Right hindlimb (tissue), 1 donor: ENCODE measurements around the gene NTHL1.

Source experiments
- DNase-seq: peaks from one replicate; pipeline ENCODE4 v3.0.0-alpha.2; 2018

The NTHL1 gene

DNA sequence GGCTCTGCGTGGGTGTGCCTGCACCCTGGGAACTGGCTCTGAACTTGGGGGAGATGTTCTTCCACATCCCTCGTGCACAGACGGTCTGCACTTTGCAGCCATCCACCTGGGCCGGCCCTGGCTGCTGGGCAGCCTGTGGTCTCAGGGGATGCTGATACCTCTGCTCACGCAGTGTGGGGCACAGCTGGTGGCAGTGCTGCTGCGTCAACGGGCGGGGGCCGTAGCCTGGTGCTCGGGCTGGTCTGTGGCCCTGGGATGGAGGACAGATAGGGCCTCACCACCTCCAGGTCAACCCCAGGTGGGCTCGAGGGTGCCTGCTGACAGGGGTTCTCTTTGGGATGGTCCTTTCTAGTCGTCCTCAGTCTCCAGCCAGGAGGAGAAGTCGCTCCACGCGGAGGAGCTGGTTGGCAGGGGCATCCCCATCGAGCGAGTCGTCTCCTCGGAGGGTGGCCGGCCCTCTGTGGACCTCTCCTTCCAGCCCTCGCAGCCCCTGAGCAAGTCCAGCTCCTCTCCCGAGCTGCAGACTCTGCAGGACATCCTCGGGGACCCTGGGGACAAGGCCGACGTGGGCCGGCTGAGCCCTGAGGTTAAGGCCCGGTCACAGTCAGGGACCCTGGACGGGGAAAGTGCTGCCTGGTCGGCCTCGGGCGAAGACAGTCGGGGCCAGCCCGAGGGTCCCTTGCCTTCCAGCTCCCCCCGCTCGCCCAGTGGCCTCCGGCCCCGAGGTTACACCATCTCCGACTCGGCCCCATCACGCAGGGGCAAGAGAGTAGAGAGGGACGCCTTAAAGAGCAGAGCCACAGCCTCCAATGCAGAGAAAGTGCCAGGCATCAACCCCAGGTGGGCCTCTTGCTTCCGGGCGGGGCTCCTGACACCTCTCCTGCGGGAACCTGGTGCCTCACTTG lies 36.5 kb upstream of the NTHL1 start:
- DNase-seq = no peak

DNA sequence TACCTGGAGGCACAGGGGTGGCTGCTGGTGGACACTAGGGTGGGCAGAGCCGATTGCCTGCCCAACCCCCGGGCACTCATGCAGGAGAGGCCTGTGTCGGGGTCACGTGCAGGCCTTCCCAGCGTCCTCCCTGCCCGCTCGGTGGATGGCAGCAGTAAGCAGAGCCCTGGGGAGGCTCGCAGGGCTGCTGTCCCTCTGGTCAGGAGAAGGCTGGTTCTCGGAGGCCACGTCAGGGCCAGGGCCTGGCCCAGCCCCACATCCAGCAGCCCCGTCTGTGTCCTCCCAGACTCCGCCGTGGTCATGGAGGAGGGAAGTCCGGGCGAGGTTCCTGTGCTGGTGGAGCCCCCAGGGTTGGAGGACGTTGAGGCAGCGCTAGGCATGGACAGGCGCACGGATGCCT lies 35.8 kb upstream of the NTHL1 start:
- DNase-seq = no peak

DNA sequence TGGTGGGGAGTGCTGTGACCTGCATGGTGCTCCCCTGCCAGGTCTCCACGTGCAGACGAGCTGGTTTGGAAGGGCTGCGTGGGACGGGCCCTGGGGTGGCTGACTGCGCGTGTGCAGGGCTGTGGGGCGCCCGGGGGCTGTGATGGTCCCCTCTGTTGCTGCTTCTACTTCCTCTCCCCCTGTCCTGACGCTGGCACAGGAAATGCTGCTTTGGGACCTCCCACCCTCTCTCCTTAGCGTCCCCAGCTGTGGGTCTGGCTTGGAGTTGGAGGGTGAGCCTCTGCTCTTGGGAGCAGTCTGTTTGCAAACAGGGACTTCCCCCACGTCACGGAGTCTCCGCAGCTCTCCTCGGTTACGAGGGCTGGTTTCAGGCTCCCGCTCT lies 35.3 kb upstream of the NTHL1 start:
- no peak for DNase-seq

DNA sequence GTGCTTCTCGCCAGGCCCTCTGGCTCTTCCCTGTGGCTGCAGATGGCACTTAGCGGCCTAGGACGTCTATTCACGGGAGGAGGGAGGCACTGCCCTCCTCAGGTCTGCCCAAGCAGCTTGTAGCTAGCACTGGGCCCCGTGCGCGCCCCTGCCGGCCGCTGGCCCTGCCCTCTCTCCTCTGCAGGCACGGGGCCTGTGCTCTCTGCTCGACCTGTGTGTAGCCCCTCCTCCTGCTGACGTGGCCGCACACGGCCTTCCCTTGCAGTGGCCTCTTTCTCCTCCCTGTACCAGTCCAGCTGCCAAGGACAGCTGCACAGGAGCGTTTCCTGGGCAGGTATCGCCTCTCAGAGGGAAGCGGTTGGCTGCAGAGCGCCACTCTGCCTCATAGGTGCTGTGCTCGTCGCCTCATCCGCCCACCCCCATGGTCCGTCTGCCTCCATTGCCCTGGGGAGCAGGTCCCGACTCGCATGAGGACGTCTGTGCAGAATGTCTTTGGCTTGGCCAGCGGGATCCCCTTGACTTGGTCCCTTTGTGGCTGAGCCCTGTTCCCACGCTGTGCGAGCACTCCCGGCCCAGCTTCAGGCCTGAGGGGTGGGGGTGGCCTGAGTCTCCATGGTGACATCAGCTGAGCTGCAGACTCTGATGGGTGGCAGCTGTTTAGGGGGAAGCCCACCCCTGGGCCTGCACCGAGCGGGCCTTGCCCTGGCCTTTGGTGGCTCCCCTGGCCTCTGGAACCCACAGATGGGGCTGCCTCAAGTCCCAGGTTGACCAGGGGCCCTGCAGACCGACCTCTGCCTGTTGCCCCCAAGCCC lies 34.7 kb upstream of the NTHL1 start:
- DNase-seq = peak; percentile 71

DNA sequence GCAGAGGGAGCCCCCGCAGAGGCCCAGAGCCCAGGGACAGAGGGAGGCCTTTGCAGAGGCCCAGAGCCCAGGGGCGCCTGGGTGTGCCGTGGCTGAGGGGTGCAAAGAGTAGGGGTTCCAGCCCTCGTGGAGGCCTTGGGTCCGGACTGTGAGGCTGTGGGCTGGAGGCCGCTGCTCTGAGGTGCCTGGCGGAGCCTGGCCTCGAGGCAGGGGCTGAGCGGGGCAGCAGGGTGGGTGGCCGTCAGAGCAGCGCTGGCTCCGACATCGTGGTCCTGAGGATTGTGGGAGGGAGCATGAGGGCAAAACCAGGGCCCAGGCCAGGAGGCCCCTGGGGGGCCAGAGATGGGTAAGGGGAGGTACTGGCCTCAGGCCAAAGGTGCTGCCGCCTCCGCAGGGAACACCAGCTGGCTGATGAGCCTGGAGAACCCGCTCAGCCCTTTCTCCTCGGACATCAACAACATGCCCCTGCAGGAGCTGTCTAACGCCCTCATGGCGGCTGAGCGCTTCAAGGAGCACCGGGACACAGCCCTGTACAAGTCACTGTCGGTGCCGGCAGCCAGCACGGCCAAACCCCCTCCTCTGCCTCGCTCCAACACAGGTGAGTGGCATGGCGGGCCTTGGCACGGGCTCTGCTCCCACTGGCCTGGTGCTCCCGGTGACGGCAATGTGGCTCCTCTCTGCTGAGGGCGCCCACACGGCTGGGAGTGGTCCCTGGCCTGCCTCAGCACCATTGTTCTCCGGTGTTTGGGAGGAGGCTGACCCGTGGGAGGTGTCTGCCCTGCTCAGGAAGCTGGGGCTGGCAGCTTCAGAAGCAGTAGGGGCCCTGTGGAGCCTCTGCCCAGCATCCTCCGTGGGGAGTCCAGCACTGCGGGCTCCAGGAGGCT lies 33.8 kb upstream of the NTHL1 start:
- DNase-seq = no peak

DNA sequence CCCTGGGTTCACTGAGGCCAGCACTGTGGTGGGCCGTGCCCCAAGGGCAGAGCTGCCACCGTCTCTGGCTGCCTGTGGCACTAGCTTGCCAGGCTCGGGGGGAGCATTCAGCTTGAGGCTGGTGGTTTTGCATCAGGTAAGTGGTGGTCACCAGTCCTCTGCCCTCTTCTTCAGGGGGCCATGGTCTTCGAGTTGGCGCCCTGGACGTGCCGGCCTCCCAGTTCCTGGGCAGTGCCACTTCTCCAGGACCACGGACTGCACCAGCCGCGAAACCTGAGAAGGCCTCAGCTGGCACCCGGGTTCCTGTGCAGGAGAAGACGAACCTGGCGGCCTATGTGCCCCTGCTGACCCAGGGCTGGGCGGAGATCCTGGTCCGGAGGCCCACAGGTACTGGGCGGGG lies 32.4 kb upstream of the NTHL1 start:
- no peak for DNase-seq

DNA sequence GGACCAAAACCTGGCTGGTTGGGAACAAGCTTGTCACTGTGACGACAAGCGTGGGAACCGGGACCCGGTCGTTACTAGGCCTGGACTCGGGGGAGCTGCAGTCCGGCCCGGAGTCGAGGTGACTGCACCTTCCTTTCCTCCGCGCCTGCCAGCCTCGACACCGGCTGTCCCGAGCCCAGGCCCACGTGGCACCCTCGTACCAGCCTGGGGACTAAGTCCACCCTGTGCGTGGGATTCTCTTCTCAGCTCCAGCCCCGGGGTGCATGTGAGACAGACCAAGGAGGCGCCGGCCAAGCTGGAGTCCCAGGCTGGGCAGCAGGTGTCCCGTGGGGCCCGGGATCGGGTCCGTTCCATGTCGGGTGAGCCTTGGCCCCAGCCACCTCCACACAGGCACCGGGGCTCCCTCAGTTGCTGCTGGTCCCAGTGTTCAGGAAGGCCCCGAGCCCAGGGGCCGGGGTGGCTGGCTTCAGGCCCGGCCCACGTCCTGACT lies 31.7 kb upstream of the NTHL1 start:
- no peak for DNase-seq

DNA sequence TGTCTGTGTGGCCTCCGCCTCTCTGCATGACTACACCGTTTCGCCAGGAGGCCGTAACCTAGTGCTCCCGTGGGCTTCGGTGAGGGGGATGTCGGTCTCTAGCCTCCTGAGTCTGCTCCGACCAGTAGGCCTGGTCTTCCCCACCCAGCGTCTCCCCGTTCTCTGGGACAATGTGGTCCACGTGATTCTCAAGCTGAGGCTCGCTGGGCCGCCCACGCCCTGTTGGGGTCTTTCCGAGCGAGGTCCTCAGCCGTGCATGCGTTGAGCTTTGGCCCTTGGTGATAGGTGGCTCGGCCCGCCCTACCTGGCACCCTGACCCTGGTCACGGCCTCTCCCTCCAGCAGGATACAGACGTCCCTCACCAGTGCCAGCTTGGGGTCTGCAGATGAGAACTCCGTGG lies 31.1 kb upstream of the NTHL1 start:
- no peak for DNase-seq

DNA sequence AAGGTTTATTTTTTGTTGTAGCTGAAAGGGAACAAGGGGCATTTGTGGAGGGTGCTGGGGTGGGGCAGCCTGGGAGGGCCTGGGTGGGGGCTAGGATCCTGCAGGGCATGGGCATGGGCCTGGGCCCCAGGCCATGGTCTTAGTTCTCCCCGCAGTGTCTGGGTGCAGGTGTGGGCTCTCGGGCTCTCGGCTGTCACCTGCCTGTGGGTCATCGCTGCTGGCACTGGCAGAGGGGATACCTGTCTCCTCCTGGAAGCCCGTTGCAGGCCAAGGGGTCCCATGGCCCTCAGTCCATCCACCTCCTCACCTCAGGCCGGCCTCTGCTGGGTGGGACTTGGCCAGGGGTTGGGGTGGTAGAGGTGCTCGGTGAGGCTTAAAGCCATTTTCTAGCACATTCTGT lies 30.5 kb upstream of the NTHL1 start:
- DNase-seq = no peak

DNA sequence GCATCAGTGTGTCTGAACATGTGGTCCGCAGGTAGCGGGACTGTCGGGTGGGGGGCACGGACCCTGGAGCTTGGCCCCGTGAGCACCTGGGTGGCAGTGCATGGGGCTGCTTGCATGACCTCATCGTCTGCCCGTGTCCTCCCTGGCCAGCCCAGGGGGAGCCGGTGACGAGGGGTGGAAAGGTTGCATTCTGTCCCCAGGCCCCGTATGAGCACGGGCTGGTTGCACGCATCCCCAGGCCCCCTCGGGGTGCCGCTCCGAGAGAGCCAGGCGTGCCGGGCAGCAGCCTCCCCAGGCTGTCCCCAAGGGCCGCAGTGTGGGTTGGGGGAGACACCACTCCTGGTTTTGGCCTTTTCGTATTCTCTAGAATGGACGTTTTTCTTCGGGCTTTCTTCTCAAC lies 30.1 kb upstream of the NTHL1 start:
- DNase-seq = no peak

DNA sequence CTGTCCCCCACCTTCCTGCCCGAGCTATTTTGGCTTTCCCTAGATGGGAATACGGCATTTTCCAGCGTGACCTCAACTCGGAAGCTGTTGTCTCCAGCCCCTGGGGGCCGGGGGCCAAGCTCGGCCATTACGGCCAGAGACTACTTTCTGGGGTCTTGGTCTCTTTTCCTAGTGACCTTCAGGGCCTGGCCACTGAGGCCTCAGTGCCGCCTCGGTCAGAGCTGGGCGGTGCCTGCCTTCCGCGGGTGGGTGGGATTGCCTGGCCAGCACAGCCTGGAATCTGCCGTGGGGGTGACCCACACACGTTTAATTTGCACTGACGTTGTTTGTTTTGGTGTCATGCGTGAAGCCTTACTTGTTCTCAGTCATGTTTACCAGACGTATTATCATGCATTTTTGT lies 29.4 kb upstream of the NTHL1 start:
- no peak for DNase-seq

DNA sequence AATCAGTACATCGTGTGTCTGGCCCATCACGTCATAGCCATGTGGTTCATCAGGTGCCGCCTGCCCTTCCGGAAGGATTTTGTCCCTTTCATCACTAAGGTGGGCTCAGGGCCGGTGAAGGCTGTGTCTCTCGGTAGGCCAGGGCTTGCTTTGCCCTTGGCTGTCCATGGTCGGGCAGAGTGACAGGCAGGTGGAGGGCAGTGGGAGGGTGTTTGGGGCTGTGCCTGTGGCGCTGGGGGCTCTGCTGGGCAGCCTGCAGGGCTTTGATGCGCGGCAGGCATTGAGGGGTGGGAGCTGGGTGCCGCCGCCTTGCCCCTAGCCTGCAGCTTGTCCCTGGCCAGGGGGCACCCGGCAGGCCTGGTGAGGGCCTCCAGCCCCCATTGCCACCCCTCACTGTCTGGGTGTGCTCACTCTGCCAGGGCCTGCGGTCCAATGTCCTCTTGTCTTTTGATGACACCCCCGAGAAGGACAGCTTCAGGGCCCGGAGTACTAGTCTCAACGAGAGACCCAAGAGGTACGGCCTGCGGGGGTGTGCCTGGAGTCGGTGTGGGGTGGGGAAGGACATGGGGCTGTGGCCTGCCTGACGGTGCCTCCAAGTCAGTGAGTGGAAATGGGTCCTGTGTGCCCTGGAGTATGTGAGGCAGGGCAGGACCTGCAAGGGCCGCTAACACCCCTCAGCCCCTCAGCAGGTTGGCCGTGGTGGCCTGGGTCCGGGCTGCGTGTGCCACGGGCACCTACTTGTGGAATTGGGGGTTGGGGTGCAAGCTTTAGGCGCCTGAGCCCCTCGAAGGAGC lies 28.6 kb upstream of the NTHL1 start:
- no peak for DNase-seq

DNA sequence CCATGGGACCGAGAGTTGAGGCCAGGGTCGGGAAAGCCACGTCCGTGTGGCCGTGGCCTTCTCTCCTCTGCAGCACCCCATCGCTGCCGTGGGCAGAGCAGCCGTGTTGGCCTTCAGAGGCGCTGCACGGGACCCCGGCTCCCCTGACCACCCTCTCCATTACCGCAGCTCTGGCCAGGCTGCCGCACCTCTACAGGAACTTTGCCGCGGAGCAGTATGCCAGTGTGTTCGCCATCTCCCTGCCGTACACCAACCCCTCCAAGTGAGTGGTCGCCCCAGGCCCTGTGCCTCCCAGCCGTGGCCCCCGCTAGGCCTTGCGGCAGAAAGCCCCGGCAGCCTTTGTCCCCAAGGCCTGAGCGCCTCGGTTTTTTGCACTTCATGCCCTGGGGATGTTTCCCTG lies 28.0 kb upstream of the NTHL1 start:
- DNase-seq = no peak

DNA sequence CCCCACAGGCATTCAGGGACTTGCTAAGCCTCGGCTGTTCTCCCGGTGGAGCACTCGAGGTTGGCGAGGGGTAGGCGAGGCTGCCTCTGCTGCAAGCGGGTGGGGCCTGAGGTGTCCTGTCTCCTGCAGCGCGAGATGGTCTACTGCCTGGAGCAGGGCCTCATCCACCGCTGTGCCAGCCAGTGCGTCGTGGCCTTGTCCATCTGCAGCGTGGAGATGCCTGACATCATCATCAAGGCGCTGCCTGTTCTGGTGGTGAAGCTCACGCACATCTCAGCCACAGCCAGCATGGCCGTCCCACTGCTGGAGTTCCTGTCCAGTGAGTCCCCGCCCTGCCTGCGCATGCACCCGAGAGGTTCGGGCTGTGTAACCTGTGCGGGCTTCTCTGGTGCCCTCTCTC lies 26.4 kb upstream of the NTHL1 start:
- DNase-seq = no peak

DNA sequence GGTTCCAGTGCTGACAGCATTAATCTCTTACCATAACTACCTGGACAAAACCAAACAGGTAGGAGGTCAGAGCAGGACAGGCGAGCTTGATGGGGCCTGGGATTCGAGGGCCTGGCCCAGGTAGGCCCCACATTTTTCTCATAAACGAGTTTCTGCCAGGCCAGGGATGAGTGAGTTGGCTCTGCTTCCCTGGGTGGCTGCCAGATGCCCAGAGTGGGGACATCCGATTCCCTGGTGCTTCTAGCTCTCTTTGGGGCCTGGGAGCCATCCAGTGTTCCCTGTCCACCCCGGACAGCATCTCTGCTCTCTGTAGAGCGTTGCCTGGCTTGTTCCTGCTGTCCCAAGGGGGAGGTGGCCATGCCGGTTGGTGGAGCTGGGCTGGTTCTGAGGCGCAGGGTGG lies 25.3 kb upstream of the NTHL1 start:
- DNase-seq = no peak

DNA sequence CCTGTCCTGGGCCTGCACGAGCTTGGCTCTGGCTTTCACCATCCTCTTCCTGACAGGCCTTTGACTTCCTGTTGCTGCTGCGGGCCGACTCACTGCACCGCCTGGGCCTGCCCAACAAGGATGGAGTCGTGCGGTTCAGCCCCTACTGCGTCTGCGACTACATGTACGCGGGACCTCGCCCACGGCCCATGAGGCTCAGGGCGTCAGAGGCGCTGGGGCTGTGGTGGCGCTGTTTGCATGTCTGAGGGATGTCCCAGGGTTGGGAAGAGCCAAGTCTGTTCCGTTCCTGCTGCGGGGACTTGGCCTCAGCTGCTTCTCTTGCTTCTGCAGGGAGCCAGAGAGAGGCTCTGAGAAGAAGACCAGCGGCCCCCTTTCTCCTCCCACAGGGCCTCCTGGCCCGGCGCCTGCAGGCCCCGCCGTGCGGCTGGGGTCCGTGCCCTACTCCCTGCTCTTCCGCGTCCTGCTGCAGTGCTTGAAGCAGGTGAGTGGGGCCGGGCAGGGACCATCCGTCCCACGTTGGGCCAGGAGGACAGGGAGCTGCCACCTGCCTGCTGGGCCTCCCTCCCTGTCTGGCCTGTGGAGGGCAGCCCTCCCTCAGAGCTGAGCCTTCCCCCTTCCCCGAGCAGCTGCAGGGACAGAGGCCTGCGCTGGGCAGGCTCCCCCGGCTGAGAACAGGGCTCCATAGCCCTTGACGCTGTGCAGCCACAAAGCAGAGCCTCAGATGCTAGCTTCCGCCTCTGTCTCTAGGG lies 24.0 kb upstream of the NTHL1 start:
- DNase-seq = no peak

DNA sequence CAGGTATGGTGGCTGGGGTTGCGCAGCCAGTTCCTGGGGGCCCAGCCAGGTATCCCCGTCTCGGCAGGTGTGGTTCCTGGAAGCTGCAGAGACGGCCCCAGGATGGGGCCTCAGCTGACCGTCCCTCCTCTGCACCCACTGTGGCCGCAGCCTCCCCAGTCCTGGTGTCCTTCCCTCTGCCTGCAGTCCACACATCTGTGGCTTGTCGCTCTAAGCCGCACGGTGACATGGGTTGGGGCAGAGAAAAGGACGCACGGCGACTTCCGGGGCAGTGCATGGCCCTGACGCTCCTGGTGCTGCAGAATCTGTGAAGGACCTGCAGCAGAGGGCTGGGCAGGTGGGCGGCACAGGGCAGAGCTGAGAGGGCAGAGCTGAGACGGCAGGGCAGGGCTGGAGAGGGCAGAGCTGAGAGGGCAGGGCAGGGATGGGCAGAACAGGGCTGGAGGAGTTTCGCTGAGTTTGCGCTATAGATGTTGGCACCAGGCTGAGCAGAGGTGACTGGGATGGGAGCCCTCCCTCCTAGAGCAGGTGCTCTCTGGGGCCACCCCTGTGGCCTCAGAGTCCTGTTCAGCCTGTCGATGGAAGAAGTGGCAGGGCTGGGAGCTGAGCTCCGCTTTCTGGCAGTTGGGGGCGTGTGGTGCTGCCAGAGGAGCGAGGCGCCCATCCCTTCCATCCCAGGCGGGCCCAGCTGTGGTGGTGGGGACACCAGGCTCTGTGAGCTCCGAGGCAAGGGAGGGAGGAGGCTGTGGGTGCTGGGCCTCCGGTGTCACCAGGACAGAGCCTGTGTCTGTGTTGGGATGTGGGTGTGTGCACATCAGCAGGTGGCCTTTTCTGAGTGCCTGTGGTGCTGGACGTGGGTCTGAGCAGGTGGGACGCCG lies 23.2 kb upstream of the NTHL1 start:
- DNase-seq = no peak

DNA sequence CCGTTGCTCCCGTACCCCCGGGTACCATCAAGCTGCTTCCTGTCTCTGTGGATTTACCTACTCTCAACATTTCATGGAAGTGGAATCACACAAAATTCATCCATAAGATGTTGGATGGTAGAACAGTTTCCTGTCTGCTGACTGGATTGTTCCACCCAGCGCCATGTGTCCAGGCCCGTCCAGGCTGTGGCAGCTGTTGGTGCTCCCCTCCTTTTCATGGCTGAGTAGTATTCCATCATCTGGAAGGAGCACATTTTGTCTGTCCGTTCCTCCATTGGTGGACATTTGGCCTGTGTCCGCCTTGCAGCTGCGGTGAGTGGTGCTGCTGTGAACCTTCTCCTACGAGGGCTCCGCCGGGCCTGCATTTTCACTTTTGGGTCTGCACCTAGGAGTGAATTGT lies 18.5 kb upstream of the NTHL1 start:
- DNase-seq = no peak

DNA sequence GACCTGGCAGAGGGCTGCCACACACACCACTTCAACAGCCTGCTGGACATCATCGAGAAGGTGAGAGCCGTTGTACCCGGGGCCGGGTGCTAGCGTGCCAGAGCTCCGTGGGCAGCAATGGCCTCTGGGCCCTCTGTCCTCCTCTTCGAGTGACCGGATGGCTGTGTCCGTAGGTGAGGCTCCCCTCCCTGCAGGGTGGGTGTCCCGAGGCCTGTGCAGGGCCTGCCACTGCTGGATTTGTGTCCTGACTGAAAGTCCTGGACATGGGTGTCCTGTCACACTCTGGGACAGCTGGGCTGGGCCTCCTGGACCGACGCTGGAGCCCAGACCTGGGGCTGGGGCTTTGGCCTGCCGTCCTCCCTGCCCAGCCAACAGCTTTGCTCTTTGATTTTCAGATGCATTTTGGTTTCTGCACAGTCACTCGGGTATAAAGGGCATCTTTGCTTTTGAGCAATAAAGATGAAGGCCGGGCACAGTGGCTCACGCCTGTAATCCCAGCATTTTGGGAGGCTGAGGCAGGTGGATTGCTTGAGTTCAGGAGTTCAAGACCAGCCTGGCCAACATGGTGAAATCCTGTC lies 16.8 kb upstream of the NTHL1 start:
- DNase-seq = no peak

DNA sequence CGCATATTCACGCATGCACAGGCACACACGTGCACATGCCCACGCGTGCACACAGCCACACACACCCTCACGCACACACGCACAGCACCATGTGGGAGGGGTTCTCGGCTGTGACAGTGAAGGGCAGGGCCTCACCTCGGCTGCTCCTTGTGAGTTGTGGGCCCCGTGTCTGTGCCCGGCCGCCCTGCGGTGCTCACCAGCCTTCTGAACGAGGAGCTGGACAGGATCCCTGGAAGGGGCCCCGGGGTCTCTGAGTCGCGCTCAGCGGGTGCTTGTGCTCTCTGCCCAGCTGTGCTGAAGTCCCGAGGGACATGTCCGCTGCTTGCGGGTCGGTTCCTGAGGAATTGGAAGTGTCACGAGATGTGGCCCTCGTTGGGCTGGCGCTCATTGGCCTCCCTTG lies 16.2 kb upstream of the NTHL1 start:
- no peak for DNase-seq
